Effector CD8-positive, alpha-beta T cell (primary cell): ENCODE measurements around the gene CYP2C19.
"Not testable (repeated sequence)": the region's sequence is repeated elsewhere in the genome, so short reads cannot be mapped to it uniquely, and the experiment has no call there.

Experiments
- DNase-seq: peaks from one replicate; lab custom pipeline; 2025; lab: John Stamatoyannopoulos, UW
- total RNA-seq, 4 experiments: gene quantifications; one replicate each; lab custom pipeline; 2026; lab: John Stamatoyannopoulos, UW

The CYP2C19 gene
- 0 reads per million in 4 experiments for total RNA-seq

DNA sequence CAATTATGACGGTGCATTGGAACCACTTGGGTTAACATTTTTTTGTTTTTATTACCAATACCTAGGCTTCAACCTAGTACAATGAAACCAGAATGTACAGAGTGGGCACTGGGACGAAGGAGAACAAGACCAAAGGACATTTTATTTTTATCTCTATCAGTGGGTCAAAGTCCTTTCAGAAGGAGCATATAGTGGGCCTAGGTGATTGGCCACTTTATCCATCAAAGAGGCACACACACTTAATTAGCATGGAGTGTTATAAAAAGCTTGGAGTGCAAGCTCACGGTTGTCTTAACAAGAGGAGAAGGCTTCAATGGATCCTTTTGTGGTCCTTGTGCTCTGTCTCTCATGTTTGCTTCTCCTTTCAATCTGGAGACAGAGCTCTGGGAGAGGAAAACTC lies at the start of gene CYP2C19:
TSS of gene CYP2C19 (plus strand) at position 289 of the 400 bp plus-strand sequence. CDS start at position 314, 25 bp downstream.
- DNase-seq: no peak

GRCh38 chr10:94725871-94726270 lies 36.6 kb upstream of the CYP2C19 start:
- no peak for DNase-seq

DNA sequence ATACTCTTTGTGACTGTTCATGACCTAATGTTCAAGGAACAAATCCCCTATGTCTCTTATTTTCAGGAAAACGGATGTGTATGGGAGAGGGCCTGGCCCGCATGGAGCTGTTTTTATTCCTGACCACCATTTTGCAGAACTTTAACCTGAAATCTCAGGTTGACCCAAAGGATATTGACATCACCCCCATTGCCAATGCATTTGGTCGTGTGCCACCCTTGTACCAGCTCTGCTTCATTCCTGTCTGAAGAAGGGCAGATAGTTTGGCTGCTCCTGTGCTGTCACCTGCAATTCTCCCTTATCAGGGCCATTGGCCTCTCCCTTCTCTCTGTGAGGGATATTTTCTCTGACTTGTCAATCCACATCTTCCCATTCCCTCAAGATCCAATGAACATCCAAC lies 27.3 kb upstream of the CYP2C19 start:
- no peak for DNase-seq

DNA sequence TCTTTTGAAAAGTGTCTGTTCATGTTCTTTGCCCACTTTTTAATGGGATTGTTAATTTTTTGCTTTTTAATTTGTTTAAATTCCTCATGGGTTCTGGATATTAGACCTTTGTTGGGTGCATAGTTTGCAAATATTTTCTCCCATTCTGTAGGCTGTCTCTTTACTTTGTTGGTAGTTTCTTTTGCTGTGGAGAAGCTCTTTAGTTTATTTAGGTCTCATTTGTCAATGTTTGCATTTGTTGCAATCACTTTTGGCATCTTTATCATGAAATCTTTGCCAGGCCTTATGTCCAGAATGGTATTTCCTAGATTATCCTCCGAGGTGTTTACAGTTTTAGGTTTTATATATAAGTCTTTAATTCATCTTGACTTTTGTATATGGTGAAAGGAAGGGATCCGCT lies 23.9 kb upstream of the CYP2C19 start:
- no peak for DNase-seq

DNA sequence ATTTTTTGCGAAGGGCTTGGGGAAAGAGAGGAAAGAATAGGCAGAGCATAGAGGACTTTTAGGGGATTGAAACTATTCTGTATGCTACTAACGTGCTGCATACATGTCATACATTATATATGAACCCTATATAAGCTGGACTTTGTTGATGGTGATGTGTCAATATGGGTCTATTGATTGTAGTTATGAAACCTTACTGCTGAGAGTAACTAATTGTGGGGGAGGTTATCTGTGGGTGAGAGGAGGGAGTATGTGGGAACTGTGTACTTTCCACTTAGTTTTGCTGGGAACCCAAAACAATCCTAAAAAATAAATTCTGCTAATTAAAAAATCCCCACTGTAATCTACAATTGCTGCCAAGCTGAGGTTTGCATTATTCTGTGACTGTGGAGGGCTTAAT lies 15.3 kb upstream of the CYP2C19 start:
- no peak for DNase-seq

GRCh38 chr10:94747838-94748237 lies 14.6 kb upstream of the CYP2C19 start:
- no peak for DNase-seq

- DNase-seq: no peak
Measured at GRCh38 chr10:94757916-94758315, 4.6 kb upstream of the CYP2C19 start.

GRCh38 chr10:94760586-94761178 lies 1.8 kb upstream of the CYP2C19 start:
- DNase-seq: no peak

GRCh38 chr10:94775425-94775824 lies 12.9 kb downstream of the CYP2C19 start:
- DNase-seq: not testable (repeated sequence)

GRCh38 chr10:94777886-94778458 lies 15.5 kb downstream of the CYP2C19 start:
- no peak for DNase-seq

DNA sequence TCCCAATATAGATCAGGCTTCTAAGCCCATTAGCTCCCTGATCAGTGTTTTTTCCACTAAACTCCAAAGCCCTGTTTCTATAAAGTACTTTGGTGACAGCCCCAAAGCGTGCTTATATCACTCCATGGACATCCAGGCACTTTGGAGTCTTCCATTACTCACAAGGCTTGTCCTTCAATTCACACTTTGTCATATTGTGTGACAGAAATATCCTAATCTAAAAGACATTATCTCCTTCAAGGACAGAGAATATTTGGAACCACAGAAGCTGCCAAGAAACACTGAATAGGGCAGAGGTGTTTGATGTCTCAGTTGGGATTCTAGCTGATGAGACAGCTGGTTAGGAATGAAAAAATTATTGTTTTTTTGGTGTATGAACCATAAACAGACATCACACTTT lies 18.4 kb downstream of the CYP2C19 start:
- no peak for DNase-seq

DNA sequence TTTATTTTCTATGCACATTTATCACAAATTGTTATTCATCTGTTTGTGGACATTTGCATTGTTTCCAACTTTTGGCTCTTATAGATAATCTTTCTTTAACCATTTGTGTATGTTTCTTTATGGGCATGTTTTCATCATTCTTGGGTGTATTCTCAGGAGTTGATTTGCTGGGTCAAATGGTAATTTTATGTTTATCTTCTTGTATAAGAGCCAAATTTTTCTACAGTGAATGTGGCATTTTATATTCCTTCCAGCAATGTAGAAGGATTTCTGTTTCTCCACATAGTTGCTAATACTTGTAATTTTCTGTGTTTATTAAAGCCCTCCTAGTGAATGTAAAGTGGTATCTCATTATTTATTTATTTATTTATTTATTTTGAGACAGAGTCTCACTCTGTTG lies 21.8 kb downstream of the CYP2C19 start:
- DNase-seq: no peak

GRCh38 chr10:94785211-94785610 lies 22.7 kb downstream of the CYP2C19 start:
- no peak for DNase-seq

GRCh38 chr10:94800551-94800950 lies 38.1 kb downstream of the CYP2C19 start:
- not testable (repeated sequence) for DNase-seq

- DNase-seq: no peak
Measured at GRCh38 chr10:94803307-94803706, 40.8 kb downstream of the CYP2C19 start.

GRCh38 chr10:94830025-94830424 lies 67.5 kb downstream of the CYP2C19 start:
- DNase-seq: not testable (repeated sequence)

GRCh38 chr10:94846204-94846603 lies 83.7 kb downstream of the CYP2C19 start:
- DNase-seq: no peak

- DNase-seq: no peak
Measured at GRCh38 chr10:94850766-94851165, 88.3 kb downstream of the CYP2C19 start.

GRCh38 chr10:94851263-94851662 lies 88.8 kb downstream of the CYP2C19 start:
- no peak for DNase-seq

GRCh38 chr10:94852438-94852837 lies 90.0 kb downstream of the CYP2C19 start:
- no peak for DNase-seq

GRCh38 chr10:94853065-94853464 lies 90.6 kb downstream of the CYP2C19 start:
- DNase-seq: no peak

DNA sequence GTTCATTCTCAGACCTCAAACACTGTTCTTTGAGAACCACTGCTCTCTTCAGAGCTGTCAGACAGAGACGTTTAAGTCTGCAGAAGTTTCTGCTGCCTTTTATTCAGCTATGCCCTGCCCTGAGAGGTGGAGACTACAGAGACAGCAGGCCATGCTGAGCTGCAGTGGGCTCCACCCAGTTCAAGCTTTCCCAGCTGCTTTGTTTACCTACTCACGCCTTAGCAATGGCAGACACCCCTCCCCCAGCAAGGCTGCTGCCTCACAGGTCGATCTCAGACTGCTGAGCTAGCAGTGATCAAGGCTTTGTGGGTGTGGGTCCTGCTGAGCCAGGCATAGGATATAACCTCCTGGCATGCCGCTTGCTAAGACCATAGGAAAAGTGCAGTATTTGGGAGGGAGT lies 95.5 kb downstream of the CYP2C19 start:
- DNase-seq: no peak

- no peak for DNase-seq
Measured at GRCh38 chr10:94859086-94859485, 96.6 kb downstream of the CYP2C19 start.

- no peak for DNase-seq
Measured at GRCh38 chr10:94878649-94879048, 116.2 kb downstream of the CYP2C19 start.
